ENCODE results near the gene MYO9B. TPM values are rescaled to one million over a fixed set of nuclear protein-coding genes. Genes with fewer than 3 reads are reported as not detected.

Gene MYO9B
- total RNA-seq, 1 donor from 2014 or later: 100 TPM

GRCh38 chr19:17232258-17232657, 156.7 kb downstream of the MYO9B start:
- Histone ChIP-seq H3K4me1 (peaks cover 37% of the 10 kb centered on the region), H3K9me3 (no peaks in the 10 kb centered on the region), H3K36me3 (peaks cover 0 to 13% of the 10 kb centered on the region in 2 donors), H3K4me3 (no peak overlapping the region), H3K27ac (no peak overlapping the region), H3K27me3 (no peaks in the 10 kb centered on the region)
- no peak for TF ChIP-seq POLR2A (IDR thresholded peaks at IDR 0.05)
- no peak for TF ChIP-seq POLR2AphosphoS5 (IDR thresholded peaks at IDR 0.05; ENCODE audit: insufficient read depth in 1 of 2, low read depth in 1 of 2)
- TF ChIP-seq CTCF (IDR thresholded peaks at IDR 0.05): no peak
- intact Hi-C loops (cut with DNase I): no loop called here
- DNase-seq (ENCODE audit: extremely low spot score in 2 of 2): no peak

GRCh38 chr19:17234911-17235299, 159.3 kb downstream of the MYO9B start:
- Histone ChIP-seq H3K4me3 (peak overlapping the region; percentile 50 to 54), H3K36me3 (peaks cover 0 to 21% of the 10 kb centered on the region in 2 donors), H3K27me3 (no peaks in the 10 kb centered on the region), H3K27ac (peak overlapping the region; percentile 76), H3K9me3 (no peaks in the 10 kb centered on the region), H3K4me1 (peaks cover 30% of the 10 kb centered on the region)
- TF ChIP-seq CTCF (IDR thresholded peaks at IDR 0.05): no peak
- peak in 1 of 2 donors; percentile 52 for TF ChIP-seq POLR2AphosphoS5 (IDR thresholded peaks at IDR 0.05; ENCODE audit: insufficient read depth in 1 of 2, low read depth in 1 of 2)
- intact Hi-C loops (cut with DNase I): no loop called here
- no peak for DNase-seq (ENCODE audit: extremely low spot score in 2 of 2)

- Histone ChIP-seq H3K27me3 (no peaks in the 10 kb centered on the region), H3K4me3 (peak overlapping the region; percentile 50 to 54), H3K27ac (peak overlapping the region; percentile 76), H3K4me1 (peaks cover 30% of the 10 kb centered on the region), H3K36me3 (peaks cover 0 to 22% of the 10 kb centered on the region in 2 donors), H3K9me3 (no peaks in the 10 kb centered on the region)
- TF ChIP-seq CTCF (IDR thresholded peaks at IDR 0.05) (peak; percentile 27 to 65 (median 33)), POLR2AphosphoS5 (IDR thresholded peaks at IDR 0.05; ENCODE audit: insufficient read depth in 1 of 2, low read depth in 1 of 2) (no peak), POLR2A (IDR thresholded peaks at IDR 0.05) (no peak)
- DNase-seq (ENCODE audit: extremely low spot score in 2 of 2): no peak
- intact Hi-C loops (cut with DNase I): no loop called here
Measured at GRCh38 chr19:17235300-17235970, 159.9 kb downstream of the MYO9B start.

- TF ChIP-seq POLR2A (IDR thresholded peaks at IDR 0.05): no peak
- no peak for TF ChIP-seq POLR2AphosphoS5 (IDR thresholded peaks at IDR 0.05; ENCODE audit: insufficient read depth in 1 of 2, low read depth in 1 of 2)
- no peak for TF ChIP-seq CTCF (IDR thresholded peaks at IDR 0.05)
- Histone ChIP-seq H3K27me3 (no peaks in the 10 kb centered on the region), H3K4me1 (peaks cover 30% of the 10 kb centered on the region), H3K36me3 (peaks cover 0 to 28% of the 10 kb centered on the region in 2 donors), H3K4me3 (peak overlapping the region; percentile 50 to 54), H3K9me3 (no peaks in the 10 kb centered on the region), H3K27ac (peak overlapping the region; percentile 76)
- intact Hi-C loops (cut with DNase I): no loop called here
- DNase-seq (ENCODE audit: extremely low spot score in 2 of 2): no peak
Measured at GRCh38 chr19:17235971-17236777, 160.6 kb downstream of the MYO9B start.

Measured in vagina (tissue), 2 donors.